Measurements from ENCODE around the gene JCAD.

DNA sequence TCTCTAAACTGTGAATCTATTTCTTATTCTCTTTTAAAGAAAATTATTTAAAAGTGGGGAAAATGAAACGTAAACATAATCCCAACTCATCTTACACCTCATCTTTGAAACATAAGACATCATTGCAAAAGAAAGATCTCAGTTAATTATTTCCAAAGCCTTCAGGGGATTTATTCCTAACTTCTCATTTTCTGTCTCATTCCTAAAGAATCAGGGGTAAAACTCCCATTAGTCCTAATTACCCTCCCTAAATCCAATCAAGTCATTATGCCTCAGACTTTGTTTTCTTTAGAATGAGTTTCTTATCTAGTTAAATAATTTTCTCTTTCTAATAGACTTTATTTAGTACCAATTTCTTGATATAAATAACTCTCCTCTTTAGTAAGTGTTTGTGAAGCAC is 39.7 kb upstream of the JCAD start:
- TF ChIP-seq TAF1 (IDR thresholded peaks at IDR 0.05; ENCODE audit: low read depth) (no peak), EZH2 (IDR thresholded peaks at IDR 0.05; ENCODE audit: borderline replicate concordance, insufficient read depth, low read length, poor library complexity, severe bottlenecking) (no peak), SMC3 (conservative IDR thresholded peaks at IDR 0.05; ENCODE audit: poor library complexity) (no peak), POLR2AphosphoS5 (IDR thresholded peaks at IDR 0.05) (no peak), MXI1 (conservative IDR thresholded peaks at IDR 0.05; ENCODE audit: poor library complexity, severe bottlenecking) (no peak)
- TF ChIP-seq, protein P1, sequence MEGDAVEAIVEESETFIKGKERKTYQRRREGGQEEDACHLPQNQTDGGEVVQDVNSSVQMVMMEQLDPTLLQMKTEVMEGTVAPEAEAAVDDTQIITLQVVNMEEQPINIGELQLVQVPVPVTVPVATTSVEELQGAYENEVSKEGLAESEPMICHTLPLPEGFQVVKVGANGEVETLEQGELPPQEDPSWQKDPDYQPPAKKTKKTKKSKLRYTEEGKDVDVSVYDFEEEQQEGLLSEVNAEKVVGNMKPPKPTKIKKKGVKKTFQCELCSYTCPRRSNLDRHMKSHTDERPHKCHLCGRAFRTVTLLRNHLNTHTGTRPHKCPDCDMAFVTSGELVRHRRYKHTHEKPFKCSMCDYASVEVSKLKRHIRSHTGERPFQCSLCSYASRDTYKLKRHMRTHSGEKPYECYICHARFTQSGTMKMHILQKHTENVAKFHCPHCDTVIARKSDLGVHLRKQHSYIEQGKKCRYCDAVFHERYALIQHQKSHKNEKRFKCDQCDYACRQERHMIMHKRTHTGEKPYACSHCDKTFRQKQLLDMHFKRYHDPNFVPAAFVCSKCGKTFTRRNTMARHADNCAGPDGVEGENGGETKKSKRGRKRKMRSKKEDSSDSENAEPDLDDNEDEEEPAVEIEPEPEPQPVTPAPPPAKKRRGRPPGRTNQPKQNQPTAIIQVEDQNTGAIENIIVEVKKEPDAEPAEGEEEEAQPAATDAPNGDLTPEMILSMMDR (IDR thresholded peaks at IDR 0.05; ENCODE audit: poor library complexity, severe bottlenecking) = no peak
- TF ChIP-seq, protein P2, sequence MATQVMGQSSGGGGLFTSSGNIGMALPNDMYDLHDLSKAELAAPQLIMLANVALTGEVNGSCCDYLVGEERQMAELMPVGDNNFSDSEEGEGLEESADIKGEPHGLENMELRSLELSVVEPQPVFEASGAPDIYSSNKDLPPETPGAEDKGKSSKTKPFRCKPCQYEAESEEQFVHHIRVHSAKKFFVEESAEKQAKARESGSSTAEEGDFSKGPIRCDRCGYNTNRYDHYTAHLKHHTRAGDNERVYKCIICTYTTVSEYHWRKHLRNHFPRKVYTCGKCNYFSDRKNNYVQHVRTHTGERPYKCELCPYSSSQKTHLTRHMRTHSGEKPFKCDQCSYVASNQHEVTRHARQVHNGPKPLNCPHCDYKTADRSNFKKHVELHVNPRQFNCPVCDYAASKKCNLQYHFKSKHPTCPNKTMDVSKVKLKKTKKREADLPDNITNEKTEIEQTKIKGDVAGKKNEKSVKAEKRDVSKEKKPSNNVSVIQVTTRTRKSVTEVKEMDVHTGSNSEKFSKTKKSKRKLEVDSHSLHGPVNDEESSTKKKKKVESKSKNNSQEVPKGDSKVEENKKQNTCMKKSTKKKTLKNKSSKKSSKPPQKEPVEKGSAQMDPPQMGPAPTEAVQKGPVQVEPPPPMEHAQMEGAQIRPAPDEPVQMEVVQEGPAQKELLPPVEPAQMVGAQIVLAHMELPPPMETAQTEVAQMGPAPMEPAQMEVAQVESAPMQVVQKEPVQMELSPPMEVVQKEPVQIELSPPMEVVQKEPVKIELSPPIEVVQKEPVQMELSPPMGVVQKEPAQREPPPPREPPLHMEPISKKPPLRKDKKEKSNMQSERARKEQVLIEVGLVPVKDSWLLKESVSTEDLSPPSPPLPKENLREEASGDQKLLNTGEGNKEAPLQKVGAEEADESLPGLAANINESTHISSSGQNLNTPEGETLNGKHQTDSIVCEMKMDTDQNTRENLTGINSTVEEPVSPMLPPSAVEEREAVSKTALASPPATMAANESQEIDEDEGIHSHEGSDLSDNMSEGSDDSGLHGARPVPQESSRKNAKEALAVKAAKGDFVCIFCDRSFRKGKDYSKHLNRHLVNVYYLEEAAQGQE (IDR thresholded peaks at IDR 0.05; ENCODE audit: borderline replicate concordance) = no peak
